Adipocyte (in vitro differentiated cells): ENCODE results near the gene GRHL3.

Experiments used
- DNase-seq: peaks from one replicate; pipeline ENCODE4 v3.0.0-alpha.2; 2015; ENCODE audit warnings: low read depth
- H3K27me3 ChIP-seq: replicated peaks from 2 replicates; pipeline ENCODE4 v1.7.0; 2013; ENCODE audit warnings: mild to moderate bottlenecking, low read length, moderate library complexity; ENCODE audit not compliant: control insufficient read depth, insufficient read depth
- H3K36me3 ChIP-seq: 2 replicates; pipeline ENCODE4 v1.7.0; 2013; ENCODE audit warnings: low read length, mild to moderate bottlenecking, moderate library complexity; ENCODE audit not compliant: control insufficient read depth, insufficient read depth, severe bottlenecking
- H3K4me1 ChIP-seq: 2 replicates; pipeline ENCODE4 v1.7.0; 2013; ENCODE audit warnings: mild to moderate bottlenecking, low read length, moderate library complexity; ENCODE audit not compliant: control insufficient read depth, insufficient read depth
- H3K4me3 ChIP-seq: 2 replicates; pipeline ENCODE4 v1.7.0; 2013; ENCODE audit warnings: mild to moderate bottlenecking, low read length, moderate library complexity
- H3K9ac ChIP-seq: 2 replicates; pipeline ENCODE4 v1.7.0; 2013; ENCODE audit warnings: mild to moderate bottlenecking, low read length, moderate library complexity
- H3K9me3 ChIP-seq: 2 replicates; pipeline ENCODE4 v1.7.0; 2013; ENCODE audit warnings: mild to moderate bottlenecking, low read length, moderate library complexity; ENCODE audit not compliant: control insufficient read depth

GRHL3 gene

DNA sequence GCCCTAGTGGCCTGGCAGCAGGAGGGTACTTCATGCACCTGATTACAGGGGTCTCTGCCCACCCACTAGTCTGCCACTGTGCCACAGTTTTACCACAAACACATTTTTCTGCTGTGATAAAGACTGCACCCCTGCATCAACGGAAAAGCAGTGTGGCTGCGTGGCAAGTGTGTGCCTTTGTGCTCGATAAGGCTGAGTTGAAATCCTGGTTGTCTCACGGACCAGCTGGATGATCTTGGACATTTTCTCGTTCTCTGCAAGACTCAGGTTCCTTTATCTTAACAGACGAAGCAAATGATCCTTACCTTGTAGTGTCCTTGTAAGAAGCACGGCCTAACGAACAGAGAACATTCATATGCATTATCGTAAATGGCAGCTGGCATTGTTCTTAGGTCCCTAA lies 10.2 kb downstream of the GRHL3 start:
- peaks cover 13% of the 10 kb centered on the region for H3K27me3 ChIP-seq
- DNase-seq, result no peak
- no peak overlapping the region for H3K4me3 ChIP-seq
- no peak overlapping the region for H3K9ac ChIP-seq
- peaks cover 11% of the 10 kb centered on the region for H3K4me1 ChIP-seq
- H3K9me3 ChIP-seq, result no peaks in the 10 kb centered on the region
- no peaks in the 10 kb centered on the region for H3K36me3 ChIP-seq

- H3K36me3 ChIP-seq, result no peaks in the 10 kb centered on the region
- no peak overlapping the region for H3K9ac ChIP-seq
- no peak overlapping the region for H3K4me3 ChIP-seq
- H3K27me3 ChIP-seq, result peaks cover 13% of the 10 kb centered on the region
- H3K4me1 ChIP-seq, result peaks cover 11% of the 10 kb centered on the region
- no peaks in the 10 kb centered on the region for H3K9me3 ChIP-seq
- DNase-seq, result peak; percentile 80
Observed at GRCh38 chr1:24329797-24330543, 10.8 kb downstream of the GRHL3 start.

- no peak overlapping the region for H3K4me3 ChIP-seq
- no peaks in the 10 kb centered on the region for H3K36me3 ChIP-seq
- peaks cover 8% of the 10 kb centered on the region for H3K27me3 ChIP-seq
- peaks cover 11% of the 10 kb centered on the region for H3K4me1 ChIP-seq
- DNase-seq, result no peak
- no peaks in the 10 kb centered on the region for H3K9me3 ChIP-seq
- H3K9ac ChIP-seq, result no peak overlapping the region
Observed at GRCh38 chr1:24331961-24332673, 13.0 kb downstream of the GRHL3 start.

DNA sequence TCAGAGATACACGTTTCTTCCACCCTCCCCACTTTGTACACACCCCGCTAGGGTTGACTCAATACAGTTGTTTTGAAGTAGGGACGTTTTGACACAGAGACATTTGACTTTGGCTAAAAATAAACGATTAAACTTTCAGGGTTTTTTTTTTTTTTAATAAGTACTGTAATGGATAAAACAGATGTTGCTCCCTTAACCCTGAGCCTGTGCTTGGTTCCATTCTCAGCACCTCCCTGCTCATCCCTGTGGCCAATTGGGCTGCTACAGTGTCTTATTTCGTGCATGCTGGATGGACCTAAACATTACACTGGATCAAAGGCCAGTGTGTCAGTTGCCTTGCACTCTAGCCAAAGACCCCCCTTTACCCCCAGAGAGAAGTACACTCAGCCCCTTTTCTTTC lies 16.9 kb downstream of the GRHL3 start:
- Histone ChIP-seq H3K9me3 (no peaks in the 10 kb centered on the region), H3K9ac (no peak overlapping the region), H3K36me3 (no peaks in the 10 kb centered on the region), H3K27me3 (peaks cover 10% of the 10 kb centered on the region), H3K4me1 (no peaks in the 10 kb centered on the region), H3K4me3 (no peak overlapping the region)
- no peak for DNase-seq

DNA sequence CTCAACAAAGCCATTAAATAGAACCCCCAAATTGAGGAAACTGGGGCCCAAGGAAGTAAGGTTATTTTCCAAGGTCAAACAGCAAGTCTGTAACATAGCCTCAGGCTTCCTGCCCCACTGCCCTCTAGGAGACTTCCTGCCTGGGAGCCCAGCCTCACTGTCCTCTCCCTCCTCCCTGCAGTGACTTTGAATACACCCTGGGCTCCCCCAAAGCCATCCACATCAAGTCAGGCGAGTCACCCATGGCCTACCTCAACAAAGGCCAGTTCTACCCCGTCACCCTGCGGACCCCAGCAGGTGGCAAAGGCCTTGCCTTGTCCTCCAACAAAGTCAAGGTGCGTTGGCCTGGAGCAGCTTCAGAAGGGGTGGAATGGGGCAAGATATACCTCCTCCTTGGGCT lies 18.3 kb downstream of the GRHL3 start:
- H3K27me3 ChIP-seq, result peaks cover 15% of the 10 kb centered on the region
- H3K9me3 ChIP-seq, result no peaks in the 10 kb centered on the region
- no peak for DNase-seq
- no peaks in the 10 kb centered on the region for H3K36me3 ChIP-seq
- H3K4me1 ChIP-seq, result no peaks in the 10 kb centered on the region
- H3K4me3 ChIP-seq, result no peak overlapping the region
- H3K9ac ChIP-seq, result no peak overlapping the region

DNA sequence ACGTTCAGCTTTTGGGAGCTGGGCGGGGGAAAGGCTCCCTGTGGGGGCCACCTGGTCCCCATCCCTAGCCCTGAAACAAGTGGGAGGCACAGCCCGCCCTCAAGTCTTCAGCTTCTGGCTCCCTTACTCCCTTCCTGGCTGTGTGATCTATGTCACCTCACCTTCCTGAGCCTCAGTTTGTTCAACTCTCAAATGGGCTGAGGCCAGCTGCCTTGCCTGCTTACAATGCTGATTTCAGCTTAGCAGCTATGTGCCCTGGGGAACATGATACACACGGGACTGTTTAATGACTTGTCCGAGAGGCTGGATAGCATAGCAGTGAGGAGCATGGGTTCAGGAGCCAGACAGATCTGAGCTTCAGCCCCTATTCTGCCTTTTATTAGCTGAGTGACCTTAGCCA lies 19.3 kb downstream of the GRHL3 start:
- no peak for DNase-seq
- Histone ChIP-seq H3K4me3 (no peak overlapping the region), H3K36me3 (no peaks in the 10 kb centered on the region), H3K4me1 (no peaks in the 10 kb centered on the region), H3K9ac (no peak overlapping the region), H3K27me3 (peaks cover 12% of the 10 kb centered on the region), H3K9me3 (no peaks in the 10 kb centered on the region)

DNA sequence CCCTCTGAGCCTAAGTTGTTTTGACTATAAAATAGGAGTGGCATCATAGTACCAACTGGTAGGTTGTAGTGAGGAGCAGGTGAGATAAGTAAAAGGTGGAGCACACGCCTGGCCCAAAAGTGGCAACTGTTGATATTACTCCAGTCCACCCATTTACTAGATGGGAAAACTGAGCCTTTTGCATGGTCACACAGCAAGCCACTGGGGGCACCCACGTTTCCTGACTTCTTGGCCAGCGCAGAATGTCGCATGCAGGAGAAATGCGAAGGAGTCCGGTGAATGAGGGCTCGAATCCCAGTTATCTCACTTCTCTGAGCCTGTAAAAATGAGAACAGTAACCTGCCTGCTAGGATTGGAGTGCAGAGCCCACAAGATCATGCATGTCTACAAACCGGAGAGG lies 20.8 kb downstream of the GRHL3 start:
- Histone ChIP-seq H3K9me3 (no peaks in the 10 kb centered on the region), H3K4me1 (no peaks in the 10 kb centered on the region), H3K27me3 (peaks cover 14% of the 10 kb centered on the region), H3K4me3 (no peak overlapping the region), H3K36me3 (no peaks in the 10 kb centered on the region), H3K9ac (no peak overlapping the region)
- no peak for DNase-seq

DNA sequence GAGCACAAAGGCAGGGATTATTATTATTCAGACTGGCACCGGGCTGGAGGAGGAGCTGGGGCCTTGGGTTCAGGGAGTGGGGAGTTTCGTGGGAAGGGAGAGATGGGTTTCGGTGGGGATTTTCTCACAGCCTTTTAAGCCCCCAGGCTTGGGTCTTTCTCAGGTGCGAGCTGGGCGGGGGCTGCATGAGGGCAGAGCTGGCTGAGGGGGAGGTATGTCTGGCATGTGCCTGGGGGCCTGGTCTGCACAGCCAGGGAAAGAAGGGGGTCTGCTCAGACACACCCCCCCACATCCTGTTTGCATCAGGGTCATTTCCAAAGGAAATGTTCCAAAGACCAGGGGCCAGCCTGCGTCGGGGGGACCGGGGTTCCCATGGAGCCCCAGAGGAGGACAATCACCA lies 21.6 kb downstream of the GRHL3 start:
- Histone ChIP-seq H3K9me3 (no peaks in the 10 kb centered on the region), H3K36me3 (no peaks in the 10 kb centered on the region), H3K4me3 (no peak overlapping the region), H3K9ac (no peak overlapping the region), H3K27me3 (peaks cover 14% of the 10 kb centered on the region), H3K4me1 (no peaks in the 10 kb centered on the region)
- no peak for DNase-seq

GRCh38 chr1:24341260-24341659 lies 22.1 kb downstream of the GRHL3 start:
- Histone ChIP-seq H3K9me3 (no peaks in the 10 kb centered on the region), H3K36me3 (no peaks in the 10 kb centered on the region), H3K27me3 (peaks cover 17% of the 10 kb centered on the region), H3K4me3 (no peak overlapping the region), H3K4me1 (no peaks in the 10 kb centered on the region), H3K9ac (no peak overlapping the region)
- no peak for DNase-seq

DNA sequence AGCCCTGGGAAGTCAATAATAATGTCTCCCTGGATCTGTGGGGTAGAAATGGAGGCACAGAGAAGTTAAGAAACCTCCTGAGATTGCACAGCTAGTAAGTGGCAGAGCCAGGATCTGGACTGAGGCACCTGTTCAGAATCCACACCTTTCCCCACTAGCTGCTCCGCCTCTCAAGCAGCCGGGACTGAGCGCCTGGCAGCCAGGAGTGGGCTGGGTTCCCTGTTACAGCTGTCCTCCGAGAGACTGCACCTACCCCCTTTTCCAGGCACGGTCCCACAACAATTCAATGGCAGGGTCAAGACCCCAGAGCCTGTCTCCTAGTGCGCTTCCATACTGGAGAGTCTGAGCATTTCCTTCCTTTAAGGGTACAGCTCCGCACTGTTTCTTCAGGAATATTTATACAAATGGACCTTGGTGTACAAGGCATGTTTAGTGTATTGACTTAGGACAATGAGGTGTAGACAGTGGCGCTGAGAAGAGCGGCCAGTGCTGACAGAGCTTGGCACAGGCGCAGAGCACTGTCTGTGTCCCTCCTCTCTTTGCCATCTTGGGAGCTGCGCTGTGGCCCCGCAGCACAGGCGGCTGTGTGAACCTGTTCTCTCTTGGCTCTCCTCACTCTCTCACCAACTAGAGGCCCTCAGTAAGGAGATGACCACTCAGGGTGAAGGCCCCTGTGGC lies 24.4 kb downstream of the GRHL3 start:
- no peaks in the 10 kb centered on the region for H3K4me1 ChIP-seq
- no peak overlapping the region for H3K9ac ChIP-seq
- H3K27me3 ChIP-seq, result peaks cover 32% of the 10 kb centered on the region
- DNase-seq, result no peak
- H3K36me3 ChIP-seq, result no peaks in the 10 kb centered on the region
- no peak overlapping the region for H3K4me3 ChIP-seq
- no peaks in the 10 kb centered on the region for H3K9me3 ChIP-seq

DNA sequence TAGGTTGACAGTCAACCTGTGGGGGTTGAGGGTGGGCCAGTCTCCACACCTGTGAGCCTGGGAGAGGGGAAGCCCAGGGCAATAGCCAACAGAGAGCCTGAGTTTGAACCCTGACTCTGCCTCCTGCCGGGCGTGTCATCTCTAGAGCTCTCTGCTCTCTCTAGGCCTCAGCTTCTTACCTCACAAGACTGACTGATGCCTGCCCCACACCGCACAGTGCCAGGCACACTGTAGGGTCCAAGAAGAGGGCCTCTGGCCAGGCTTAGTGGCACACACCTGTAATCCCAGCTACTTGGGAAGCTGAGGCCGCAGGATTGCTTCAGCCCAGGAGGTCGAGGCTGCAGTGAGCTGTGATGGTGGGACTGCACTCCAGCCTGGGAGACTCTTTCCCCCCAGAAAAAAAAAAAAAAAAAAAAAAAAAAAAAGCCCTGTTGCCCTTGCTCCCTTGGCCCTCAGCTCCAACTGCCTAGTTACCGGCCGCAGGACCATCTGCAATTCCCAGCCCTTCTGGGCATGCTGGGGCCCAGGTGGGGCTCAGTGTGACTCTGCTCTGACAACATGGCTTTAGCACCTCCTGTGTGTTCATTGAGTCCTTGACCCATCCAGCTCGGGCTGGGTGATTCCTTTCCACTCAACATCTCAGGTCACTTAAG lies 25.1 kb downstream of the GRHL3 start:
- Histone ChIP-seq H3K4me1 (no peaks in the 10 kb centered on the region), H3K36me3 (no peaks in the 10 kb centered on the region), H3K9me3 (no peaks in the 10 kb centered on the region), H3K4me3 (no peak overlapping the region), H3K27me3 (peaks cover 32% of the 10 kb centered on the region), H3K9ac (no peak overlapping the region)
- no peak for DNase-seq
